ENCODE results near the gene PLCD3. TPM values are rescaled to one million over a fixed set of nuclear protein-coding genes. Genes with fewer than 3 reads are reported as not detected.
A peak's percentile ranks its signal among the peaks of the same experiment; 100 is the strongest.

The PLCD3 gene
- total RNA-seq, 2 experiments from 2014 or later: 2.7 to 3.8 TPM

DNA sequence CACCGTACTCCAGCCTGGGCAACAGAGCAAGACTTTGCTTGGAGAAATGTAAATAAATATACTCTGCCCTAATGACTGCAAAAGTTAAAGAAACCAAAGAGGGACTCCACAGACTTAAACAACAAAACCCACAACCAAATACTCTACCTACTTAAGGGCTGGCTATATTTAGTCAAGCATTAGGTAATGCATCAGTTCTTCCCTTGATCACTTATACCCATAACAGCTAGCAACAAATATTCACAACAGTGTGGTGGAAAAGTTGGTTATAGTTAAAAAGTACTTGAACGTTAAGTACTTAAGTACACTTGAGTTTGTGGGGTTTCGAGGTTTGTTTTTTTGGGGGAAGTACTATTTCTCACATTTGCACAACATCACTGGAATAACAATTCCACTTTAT, 23.9 kb upstream of the PLCD3 start:
- Mint-ChIP-seq H3K36me3 (peaks cover 31% of the 10 kb centered on the region), H3K27ac (peak overlapping the region; percentile 29), H3K27me3 (no peaks in the 10 kb centered on the region), H3K9me3 (no peaks in the 10 kb centered on the region), H3K4me1 (peaks cover 43% of the 10 kb centered on the region), H3K4me3 (no peak overlapping the region)
- no peak for DNase-seq

DNA sequence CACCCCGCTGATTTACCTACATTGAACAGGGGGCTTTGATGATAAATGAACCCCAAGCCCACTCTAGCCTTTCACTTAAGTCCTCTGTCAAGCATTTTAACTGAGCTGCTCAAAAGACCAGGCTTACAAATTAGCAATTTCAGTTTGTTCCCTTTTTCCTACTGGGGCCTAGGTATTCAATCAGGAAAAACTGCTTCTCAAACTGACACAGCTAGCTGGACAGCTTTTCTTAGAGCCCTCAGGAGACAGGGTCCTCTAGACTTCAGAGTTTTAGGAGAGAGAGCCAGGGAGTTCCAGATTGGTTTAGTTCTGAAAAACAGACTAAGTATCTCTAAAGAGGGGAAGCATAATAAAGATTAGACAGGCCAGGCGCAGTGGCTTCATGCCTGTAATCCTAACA, 23.2 kb upstream of the PLCD3 start:
- DNase-seq: no peak

DNA sequence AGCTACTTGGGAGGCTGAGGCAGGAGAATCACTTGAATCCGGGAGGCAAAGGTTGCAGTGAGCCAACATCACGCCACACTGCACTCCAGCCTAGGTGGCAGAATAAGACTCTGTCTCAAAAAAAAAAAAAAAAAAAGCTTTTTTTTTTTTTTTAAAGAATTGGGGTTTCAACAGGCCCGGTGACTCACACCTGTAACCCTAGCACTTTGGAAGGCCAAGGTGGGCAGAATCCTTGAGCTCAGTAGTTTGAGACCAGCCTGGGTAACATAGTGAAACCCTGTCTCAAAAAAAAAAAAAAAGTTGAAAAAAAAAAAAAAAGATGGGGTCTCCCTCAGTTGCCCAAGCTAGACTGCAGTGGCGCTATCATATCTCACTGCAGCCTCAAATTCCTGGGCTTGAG, 22.7 kb upstream of the PLCD3 start:
- no peaks in the 10 kb centered on the region for H3K9me3 Mint-ChIP-seq
- H3K4me1 Mint-ChIP-seq: peaks cover 47% of the 10 kb centered on the region
- H3K27ac Mint-ChIP-seq: peak overlapping the region; percentile 45

More for the DNA sequence above, 23.2 kb upstream of the PLCD3 start:
- peak overlapping the region; percentile 45 for H3K27ac Mint-ChIP-seq
- peaks cover 47% of the 10 kb centered on the region for H3K4me1 Mint-ChIP-seq
- no peaks in the 10 kb centered on the region for H3K9me3 Mint-ChIP-seq
- no peak overlapping the region for H3K4me3 Mint-ChIP-seq
- no peaks in the 10 kb centered on the region for H3K27me3 Mint-ChIP-seq
- peaks cover 35% of the 10 kb centered on the region for H3K36me3 Mint-ChIP-seq

DNA sequence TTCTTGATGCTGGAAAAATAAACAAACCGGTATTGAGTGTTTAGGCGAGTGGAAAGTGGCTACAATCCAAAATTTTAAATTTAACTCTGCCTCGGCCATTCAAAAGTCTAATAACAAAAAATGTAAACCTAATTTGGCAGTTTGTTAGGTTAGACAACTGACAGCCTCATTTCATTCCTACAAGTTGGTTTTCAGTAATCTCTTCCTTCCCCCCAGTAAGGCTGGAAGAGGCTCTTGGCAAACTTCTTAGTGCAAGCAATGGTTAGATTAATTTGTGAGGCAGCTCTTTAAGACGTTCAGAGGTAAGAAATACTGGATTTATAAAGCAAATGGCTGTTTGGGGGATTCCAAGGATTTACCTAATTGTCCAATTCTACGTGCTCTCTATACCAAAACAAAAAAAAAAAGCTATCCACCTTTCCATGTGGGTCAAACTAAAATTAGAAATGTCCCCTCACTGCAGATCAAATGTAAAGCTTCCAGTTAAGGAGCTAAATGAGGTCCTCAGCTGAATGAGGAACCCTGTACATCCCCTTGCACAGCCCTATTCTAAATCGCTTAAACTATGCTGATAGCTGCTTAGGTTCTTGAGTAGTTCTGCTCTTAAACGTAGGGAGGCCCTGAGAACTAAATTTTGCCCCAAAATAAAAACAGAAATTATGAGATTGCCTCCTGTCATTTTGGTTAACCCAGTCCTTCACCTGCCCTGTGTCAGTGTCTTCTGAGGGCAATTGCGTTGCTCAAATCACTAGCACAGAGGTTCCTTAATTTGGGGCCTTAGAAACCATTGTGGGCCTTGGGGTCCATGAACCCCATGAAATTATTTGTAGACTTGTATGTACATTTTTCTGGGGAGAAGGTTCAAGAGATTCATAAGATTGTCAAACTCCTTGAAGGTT, 18.8 kb upstream of the PLCD3 start:
- Mint-ChIP-seq H3K36me3 (peaks cover 34% of the 10 kb centered on the region), H3K9me3 (no peaks in the 10 kb centered on the region), H3K4me1 (peaks cover 32% of the 10 kb centered on the region), H3K27ac (peak overlapping the region; percentile 84), H3K27me3 (peaks cover 5% of the 10 kb centered on the region), H3K4me3 (peak overlapping the region; percentile 95)
- DNase-seq: no peak

More for the DNA sequence above, 22.7 kb upstream of the PLCD3 start:
- H3K36me3 Mint-ChIP-seq: peaks cover 34% of the 10 kb centered on the region
- DNase-seq: no peak
- H3K27me3 Mint-ChIP-seq: no peaks in the 10 kb centered on the region
- H3K4me3 Mint-ChIP-seq: no peak overlapping the region

DNA sequence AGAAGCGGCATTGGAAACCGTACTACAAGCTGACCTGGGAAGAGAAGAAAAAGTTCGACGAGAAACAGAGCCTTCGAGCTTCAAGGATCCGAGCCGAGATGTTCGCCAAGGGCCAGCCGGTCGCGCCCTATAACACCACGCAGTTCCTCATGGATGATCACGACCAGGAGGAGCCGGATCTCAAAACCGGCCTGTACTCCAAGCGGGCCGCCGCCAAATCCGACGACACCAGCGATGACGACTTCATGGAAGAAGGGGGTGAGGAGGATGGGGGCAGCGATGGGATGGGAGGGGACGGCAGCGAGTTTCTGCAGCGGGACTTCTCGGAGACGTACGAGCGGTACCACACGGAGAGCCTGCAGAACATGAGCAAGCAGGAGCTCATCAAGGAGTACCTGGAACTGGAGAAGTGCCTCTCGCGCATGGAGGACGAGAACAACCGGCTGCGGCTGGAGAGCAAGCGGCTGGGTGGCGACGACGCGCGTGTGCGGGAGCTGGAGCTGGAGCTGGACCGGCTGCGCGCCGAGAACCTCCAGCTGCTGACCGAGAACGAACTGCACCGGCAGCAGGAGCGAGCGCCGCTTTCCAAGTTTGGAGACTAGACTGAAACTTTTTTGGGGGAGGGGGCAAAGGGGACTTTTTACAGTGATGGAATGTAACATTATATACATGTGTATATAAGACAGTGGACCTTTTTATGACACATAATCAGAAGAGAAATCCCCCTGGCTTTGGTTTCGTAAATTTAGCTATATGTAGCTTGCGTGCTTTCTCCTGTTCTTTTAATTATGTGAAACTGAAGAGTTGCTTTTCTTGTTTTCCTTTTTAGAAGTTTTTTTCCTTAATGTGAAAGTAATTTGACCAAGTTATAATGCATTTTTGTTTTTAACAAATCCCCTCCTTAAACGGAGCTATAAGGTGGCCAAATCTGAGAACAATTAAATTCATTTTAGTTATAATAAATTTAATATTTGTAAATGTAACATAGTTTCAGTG, 17.7 kb upstream of the PLCD3 start:
- Mint-ChIP-seq H3K27ac (peak overlapping the region; percentile 100), H3K9me3 (no peaks in the 10 kb centered on the region), H3K4me3 (peak overlapping the region; percentile 95), H3K36me3 (peaks cover 33% of the 10 kb centered on the region), H3K27me3 (peaks cover 5% of the 10 kb centered on the region), H3K4me1 (peaks cover 35% of the 10 kb centered on the region)
- peak; percentile 61 for DNase-seq

DNA sequence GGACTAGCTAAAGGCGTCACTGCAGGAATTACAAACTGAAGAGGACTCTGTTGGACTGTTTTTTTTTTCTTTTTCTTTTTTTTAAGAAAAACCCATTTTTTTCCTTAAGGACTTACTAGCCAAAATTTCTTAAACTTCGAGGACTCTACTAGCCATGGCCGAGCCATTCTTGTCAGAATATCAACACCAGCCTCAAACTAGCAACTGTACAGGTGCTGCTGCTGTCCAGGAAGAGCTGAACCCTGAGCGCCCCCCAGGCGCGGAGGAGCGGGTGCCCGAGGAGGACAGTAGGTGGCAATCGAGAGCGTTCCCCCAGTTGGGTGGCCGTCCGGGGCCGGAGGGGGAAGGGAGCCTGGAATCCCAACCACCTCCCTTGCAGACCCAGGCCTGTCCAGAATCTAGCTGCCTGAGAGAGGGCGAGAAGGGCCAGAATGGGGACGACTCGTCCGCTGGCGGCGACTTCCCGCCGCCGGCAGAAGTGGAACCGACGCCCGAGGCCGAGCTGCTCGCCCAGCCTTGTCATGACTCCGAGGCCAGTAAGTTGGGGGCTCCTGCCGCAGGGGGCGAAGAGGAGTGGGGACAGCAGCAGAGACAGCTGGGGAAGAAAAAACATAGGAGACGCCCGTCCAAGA, 16.8 kb upstream of the PLCD3 start:
- H3K27ac Mint-ChIP-seq: peak overlapping the region; percentile 100
- peaks cover 33% of the 10 kb centered on the region for H3K36me3 Mint-ChIP-seq
- peak overlapping the region; percentile 95 for H3K4me3 Mint-ChIP-seq
- H3K9me3 Mint-ChIP-seq: no peaks in the 10 kb centered on the region
- H3K27me3 Mint-ChIP-seq: peaks cover 5% of the 10 kb centered on the region
- DNase-seq: peak; percentile 83
- peaks cover 37% of the 10 kb centered on the region for H3K4me1 Mint-ChIP-seq

DNA sequence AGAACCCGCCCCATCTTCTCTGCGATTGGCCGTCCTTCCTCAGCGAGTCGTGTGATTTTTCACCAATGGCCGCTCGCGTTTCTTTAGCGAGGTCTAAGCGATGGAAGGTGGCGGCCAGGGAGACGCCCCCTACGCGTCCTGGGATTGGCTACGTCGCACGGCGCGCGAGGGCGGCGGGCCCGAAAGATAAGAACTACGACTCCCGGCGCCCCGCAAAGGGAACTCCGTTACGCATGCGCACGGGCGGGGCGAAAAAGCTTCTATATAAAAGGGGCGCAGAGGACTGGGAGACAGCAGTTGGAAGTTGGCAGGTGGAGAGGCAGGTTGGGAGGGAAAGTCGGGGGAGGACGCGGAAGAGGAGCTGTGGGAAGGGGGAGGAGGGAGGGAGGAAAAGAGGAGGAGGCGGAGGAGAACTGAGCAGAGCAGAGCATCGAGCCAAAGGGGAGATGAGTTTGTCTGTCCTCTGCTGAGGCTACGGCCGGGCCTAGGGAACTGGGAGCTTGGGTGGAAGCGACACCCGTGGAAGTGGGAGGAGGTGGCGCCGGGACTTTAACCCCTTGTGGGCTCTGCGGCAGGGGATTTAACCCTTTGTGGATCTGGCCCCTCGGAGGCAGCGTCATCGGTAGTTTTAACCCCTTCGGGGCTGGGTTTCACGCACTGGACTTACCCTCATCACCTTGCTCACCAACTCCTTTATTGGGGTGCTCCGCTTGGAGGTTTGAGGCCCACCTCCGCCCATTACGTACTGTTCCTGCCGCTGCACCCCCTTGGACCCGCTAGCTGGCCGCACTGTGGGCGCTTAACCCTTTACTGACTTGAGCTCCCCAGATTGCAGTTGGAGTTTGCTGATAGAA, 16.1 kb upstream of the PLCD3 start, which contains the start of gene HEXIM1:
HEXIM1 (plus strand) TSS at position 293 of the 854 bp plus-strand sequence. CDS start 716 bp downstream, outside the sequence.
- Mint-ChIP-seq H3K27me3 (peaks cover 5% of the 10 kb centered on the region), H3K27ac (peak within 1 kb of the TSS; percentile 100), H3K4me1 (peaks cover 43% of the 10 kb centered on the region), H3K9me3 (no peaks in the 10 kb centered on the region), H3K36me3 (peaks cover 33% of the 10 kb centered on the region), H3K4me3 (peak within 1 kb of the TSS; percentile 95)
- DNase-seq: peak; percentile 98

DNA sequence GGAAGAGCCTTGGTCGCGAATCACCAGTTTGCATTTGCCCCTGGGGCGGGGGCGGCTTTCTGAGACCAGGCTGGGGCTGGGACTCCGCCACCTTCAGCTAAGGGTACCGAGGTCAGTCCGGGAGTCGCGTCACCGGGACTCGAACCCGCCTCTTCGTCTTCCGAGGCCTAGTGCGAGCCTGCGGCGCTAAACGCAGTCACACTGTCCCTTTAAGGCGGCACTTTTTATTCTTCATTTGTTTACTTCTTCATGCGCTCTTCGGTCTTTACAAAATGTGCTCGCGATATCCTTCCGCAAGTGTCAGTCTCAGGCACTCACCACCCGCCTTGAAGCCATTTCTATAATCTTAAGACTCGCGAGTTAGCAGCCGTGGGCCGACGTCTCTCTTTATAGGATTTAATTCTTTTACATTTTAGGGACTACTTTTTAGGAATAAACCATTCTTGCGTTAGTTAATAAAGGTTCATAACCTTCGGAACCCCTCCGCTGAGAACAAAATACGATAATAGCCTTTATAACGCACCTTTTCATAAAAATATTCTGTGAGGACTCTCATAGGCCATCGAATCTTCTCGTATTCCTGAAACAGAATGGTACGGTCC, 15.4 kb upstream of the PLCD3 start:
- Mint-ChIP-seq H3K4me1 (peaks cover 43% of the 10 kb centered on the region), H3K36me3 (peaks cover 33% of the 10 kb centered on the region), H3K27me3 (peaks cover 5% of the 10 kb centered on the region), H3K9me3 (no peaks in the 10 kb centered on the region), H3K4me3 (peak overlapping the region; percentile 95), H3K27ac (peak overlapping the region; percentile 100)
- peak; percentile 83 for DNase-seq

DNA sequence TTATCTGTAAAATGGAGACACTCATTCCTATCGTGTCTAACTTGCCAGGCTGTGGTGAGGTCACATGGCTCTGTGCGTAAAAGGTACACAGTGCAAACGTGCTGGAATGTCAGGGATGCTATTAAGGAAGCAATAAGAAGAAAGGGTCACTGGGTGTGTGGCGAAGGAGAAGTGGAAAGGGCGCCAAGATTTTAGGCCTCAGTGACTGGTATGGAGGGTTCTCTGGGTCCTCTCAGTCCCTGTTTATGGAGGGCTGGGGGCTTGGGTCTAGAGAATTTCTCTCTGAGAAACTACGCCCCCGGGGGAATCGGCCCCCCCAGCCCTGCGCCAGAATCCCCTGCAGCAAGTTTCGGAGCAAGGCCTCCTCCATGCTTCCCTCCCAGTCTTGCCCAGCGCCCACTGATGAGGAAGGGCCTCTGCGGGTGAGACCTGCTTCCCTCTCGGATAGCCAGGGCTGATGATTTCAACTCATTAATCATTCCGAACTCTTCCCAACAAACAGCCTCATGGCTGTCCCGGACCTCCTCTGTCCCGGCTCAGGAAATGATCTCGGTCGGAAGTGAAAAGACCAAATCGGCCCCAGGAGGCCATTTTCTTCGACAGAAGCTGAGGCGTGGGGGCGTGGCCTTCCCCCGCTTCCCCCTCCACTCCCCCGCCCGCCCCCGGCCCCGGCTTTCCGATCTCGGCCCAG, 14.7 kb upstream of the PLCD3 start:
- H3K9me3 Mint-ChIP-seq: no peaks in the 10 kb centered on the region
- DNase-seq: no peak
- peaks cover 40% of the 10 kb centered on the region for H3K4me1 Mint-ChIP-seq
- peak overlapping the region; percentile 100 for H3K27ac Mint-ChIP-seq
- H3K4me3 Mint-ChIP-seq: peak overlapping the region; percentile 95
- peaks cover 5% of the 10 kb centered on the region for H3K27me3 Mint-ChIP-seq
- peaks cover 33% of the 10 kb centered on the region for H3K36me3 Mint-ChIP-seq

DNA sequence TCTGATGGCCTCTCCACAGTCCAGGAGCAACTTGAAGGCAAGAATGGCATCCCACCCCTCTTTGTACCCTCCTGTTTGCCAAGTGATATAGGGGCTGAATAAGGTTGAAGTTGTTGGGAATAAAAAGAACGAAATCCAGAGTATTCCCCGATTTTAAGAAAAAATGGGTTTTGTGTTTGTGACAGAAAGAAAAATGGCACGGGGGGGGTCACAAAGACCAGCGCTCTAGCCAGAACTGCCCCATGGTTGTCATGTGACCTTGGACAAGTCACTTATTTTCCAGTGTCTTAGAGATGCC, 14.2 kb upstream of the PLCD3 start:
- no peaks in the 10 kb centered on the region for H3K9me3 Mint-ChIP-seq
- peaks cover 33% of the 10 kb centered on the region for H3K36me3 Mint-ChIP-seq
- peaks cover 38% of the 10 kb centered on the region for H3K4me1 Mint-ChIP-seq
- H3K27ac Mint-ChIP-seq: peak overlapping the region; percentile 100
- H3K4me3 Mint-ChIP-seq: peak overlapping the region; percentile 95
- peaks cover 5% of the 10 kb centered on the region for H3K27me3 Mint-ChIP-seq
- no peak for DNase-seq

DNA sequence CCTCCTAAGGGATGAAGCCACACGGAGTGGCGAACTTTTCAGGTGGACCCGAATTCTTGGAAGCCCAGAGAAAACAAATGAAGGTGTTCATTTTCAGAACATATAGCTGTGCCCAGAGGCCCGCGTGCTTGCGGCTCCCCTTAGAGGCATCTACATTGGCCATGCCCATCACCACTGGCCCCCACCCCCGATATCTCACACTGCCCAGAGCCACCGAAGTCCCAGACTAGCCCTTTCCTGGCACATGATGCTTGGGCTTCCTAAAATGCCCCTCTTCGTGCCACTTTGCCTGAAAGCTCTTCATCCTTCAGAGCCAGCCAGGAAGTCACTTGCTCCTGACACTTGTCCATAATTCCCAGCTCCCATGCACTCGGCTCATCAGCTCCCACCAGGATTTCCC, 13.9 kb upstream of the PLCD3 start:
- peaks cover 5% of the 10 kb centered on the region for H3K27me3 Mint-ChIP-seq
- no peaks in the 10 kb centered on the region for H3K9me3 Mint-ChIP-seq
- H3K4me3 Mint-ChIP-seq: no peak overlapping the region
- H3K4me1 Mint-ChIP-seq: peaks cover 34% of the 10 kb centered on the region
- H3K27ac Mint-ChIP-seq: peak overlapping the region; percentile 100
- no peak for DNase-seq
- H3K36me3 Mint-ChIP-seq: peaks cover 29% of the 10 kb centered on the region

DNA sequence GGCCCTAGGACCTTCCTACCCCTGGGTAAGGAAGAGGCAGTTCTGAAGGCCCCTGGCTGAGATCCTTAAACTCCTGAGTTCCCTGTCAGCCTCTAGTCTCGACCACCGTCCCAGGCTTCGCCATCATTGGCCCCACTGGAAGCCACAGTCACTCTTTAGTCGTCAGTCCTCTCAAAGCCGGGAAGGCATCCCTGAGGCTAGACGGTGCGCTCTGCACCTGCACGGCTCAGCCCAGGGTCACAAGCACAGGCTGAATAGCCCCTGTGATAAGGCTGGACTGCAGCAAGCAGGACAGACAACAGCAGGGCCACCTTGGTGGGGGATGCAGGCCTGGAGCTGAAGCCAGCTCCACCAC, 12.7 kb upstream of the PLCD3 start:
- DNase-seq: no peak
- H3K4me1 Mint-ChIP-seq: peaks cover 33% of the 10 kb centered on the region
- H3K27ac Mint-ChIP-seq: peak overlapping the region; percentile 34
- H3K27me3 Mint-ChIP-seq: peaks cover 5% of the 10 kb centered on the region
- H3K36me3 Mint-ChIP-seq: peaks cover 23% of the 10 kb centered on the region
- no peaks in the 10 kb centered on the region for H3K9me3 Mint-ChIP-seq
- no peak overlapping the region for H3K4me3 Mint-ChIP-seq
